LoVo (cell line): ENCODE results near the gene SMIM10L2A.
A peak's percentile ranks its signal among the peaks of the same experiment; 100 is the strongest.
"Not testable (repeated sequence)": the region's sequence is repeated elsewhere in the genome, so short reads cannot be mapped to it uniquely, and the experiment has no call there.

Source experiments
- DNase-seq: peaks from one replicate; pipeline ENCODE4 v3.0.0-alpha.2; 2016; ENCODE audit warnings: low spot score

The SMIM10L2A gene

GRCh38 chrX:135454816-135455215 is 33.1 kb downstream of the SMIM10L2A start:
- DNase-seq = no peak

GRCh38 chrX:135461756-135462155 is 40.0 kb downstream of the SMIM10L2A start:
- not testable (repeated sequence) for DNase-seq

- no peak for DNase-seq
Measured at GRCh38 chrX:135463937-135464336, 42.2 kb downstream of the SMIM10L2A start.

- no peak for DNase-seq
Measured at GRCh38 chrX:135476378-135476777, 54.6 kb downstream of the SMIM10L2A start.

GRCh38 chrX:135477576-135477975 is 55.8 kb downstream of the SMIM10L2A start:
- DNase-seq = peak; percentile 20
